Stimulated activated CD4-positive, alpha-beta T cell treated with anti-CD3 and anti-CD28 coated beads, Interleukin-1b, Interleukin-23, amount 100 ng/mL, for 24 hours (primary cell): Measurements from ENCODE around the gene NOL3.

Source experiments
- DNase-seq, 4 experiments: peaks; one replicate each; pipeline ENCODE4 v3.0.0-alpha.2; 2020; ENCODE audit warnings: low read depth in 4 of 4, low spot score in 1 of 4

The NOL3 gene

DNA sequence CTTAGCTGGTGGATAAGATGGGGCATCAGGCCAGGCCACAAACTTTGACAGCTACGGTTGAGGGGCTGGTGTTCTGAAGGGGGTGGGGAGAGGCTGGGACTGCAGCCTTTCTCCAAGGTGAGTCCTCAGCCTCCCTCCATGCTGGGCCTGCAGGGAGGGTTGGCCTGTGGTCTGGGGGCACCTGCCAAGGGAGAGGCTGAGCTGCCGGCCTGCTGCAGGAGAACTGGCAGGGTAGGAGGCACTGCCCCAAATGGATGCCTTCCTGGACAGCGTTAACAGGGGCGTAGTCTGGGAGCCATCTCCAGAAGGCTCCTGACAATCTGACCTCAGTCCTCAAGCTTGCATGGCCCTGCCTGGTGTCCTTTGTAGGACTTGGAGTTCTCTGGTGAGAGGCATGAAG, 33.7 kb downstream of the NOL3 start:
- no peak for DNase-seq

DNA sequence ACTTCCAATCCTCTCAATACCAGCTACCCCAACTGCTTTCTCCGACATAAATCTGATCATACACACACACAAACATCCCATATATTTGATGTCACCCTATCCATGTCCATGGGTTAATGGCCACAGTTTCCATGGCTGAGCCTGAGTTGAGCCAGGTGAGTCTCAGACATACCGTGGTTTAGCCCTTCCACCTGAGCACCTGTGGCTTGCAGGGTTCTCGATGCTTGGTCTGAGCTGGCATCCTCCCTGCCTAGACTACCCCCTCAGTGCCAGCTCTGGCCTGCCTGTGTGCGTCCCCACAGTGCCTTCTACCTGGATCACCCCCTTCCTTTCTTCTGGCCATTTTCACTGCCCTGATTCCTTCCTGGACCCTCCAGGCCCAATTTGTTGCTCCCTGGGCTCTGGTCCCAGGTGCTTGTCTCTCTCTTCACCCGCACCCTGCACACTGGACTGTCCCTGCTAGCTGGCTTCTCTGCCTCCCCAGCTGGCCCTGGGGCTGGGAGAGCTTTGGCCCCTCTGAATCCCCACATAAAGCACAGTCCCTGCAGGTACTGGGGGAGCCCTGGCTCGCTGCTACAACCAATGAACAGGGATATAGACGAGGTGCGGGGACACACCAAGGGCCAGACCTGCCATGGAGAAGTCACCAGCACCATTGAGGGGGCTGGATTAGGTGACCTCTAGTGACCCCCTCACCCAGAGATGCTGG, 35.9 kb downstream of the NOL3 start:
- no peak for DNase-seq

GRCh38 chr16:67206838-67207248, 36.5 kb downstream of the NOL3 start:
- no peak for DNase-seq

- DNase-seq: no peak
Observed at GRCh38 chr16:67207249-67208091, 37.1 kb downstream of the NOL3 start.

- DNase-seq: no peak
Observed at GRCh38 chr16:67208154-67208896, 38.0 kb downstream of the NOL3 start.

GRCh38 chr16:67209565-67209964, 39.2 kb downstream of the NOL3 start:
- DNase-seq: no peak

GRCh38 chr16:67210069-67210937, 40.0 kb downstream of the NOL3 start:
- no peak for DNase-seq

DNA sequence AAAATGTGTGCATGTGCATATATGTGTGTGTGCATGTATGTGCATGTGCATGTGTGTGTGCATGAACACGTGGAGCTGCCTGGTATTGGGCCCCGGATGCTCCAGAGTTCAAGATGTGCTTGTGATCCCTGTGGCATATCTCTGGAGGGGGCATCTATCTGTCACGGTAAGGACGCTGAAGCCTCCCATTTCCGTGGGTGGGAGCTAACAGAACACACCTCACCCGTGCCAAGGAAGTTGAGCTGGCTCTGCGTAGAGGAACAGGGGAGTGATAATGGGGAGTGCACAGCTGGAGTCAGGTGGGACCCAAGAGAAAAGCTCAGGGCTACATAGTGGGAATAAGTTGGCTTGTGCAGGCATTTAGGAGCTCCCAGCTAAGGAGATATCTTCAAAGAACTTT, 41.3 kb downstream of the NOL3 start:
- DNase-seq: no peak

DNA sequence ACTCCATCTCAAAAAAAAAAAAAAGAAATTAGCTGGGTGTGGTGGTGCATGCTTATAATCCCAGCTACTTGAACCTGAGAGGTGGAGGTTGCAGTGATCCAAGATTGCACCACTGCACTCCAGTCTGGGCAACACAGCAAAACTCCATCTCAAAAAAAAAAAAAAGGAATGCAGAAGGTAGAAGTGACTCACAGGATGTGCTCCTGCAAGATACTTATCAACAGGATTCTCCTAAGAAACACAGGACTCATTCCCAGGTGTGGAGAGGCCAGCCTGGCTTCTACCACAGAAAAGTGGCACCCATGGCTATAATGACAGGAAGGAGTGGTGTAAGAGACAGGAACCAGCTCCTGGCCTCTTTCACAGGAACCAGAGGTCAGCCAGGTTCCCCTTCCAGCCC, 42.4 kb downstream of the NOL3 start:
- DNase-seq: no peak

- DNase-seq: no peak
Observed at GRCh38 chr16:67213197-67214019, 43.1 kb downstream of the NOL3 start.

GRCh38 chr16:67215706-67216105, 45.4 kb downstream of the NOL3 start:
- no peak for DNase-seq

DNA sequence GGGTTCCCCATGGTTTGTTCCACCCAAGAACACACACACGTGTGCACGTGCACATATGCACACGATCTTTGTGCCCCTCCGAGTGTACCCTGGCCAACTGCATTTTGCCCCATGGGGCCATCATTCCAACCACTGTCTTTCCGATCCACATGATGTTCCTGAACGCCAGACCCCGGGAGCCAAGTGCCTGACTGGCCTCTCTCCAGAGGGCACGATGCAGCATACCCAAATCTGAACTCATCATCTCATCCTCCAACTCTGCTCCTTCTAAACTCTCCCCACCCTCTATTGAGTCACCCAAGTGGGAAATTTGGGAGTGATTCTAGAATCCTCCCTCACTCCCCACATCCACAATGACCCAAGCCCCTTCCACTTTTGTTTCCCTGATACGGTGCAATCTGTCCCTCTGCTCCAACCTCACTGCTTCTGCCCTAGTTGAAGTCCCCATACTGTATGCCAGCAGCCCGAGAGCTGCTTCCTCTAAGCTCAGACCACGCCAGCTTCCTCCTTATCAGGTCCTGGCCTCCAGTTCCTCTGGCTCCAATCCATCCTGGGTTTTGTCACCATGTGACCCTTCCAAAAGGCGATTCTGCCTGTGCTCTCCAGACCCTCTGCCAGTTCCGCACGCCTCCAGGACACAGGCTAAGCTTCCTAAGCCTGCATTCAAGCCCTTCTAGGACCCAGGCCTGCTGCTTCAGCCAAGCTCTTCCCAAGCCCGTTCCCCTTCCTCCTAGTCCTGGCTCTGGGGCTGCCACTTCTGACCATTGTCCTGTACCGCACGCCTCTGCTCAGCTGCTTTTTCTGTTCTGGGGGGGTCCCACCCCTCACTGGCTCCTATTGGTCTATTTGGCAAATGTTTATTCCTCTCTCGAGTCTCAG, 46.5 kb downstream of the NOL3 start:
- no peak for DNase-seq

GRCh38 chr16:67223992-67224391, 53.7 kb downstream of the NOL3 start:
- no peak for DNase-seq
